SK-N-SH (cell line): ENCODE data around the gene UBXN10. TPM values are rescaled to one million over a fixed set of nuclear protein-coding genes. Genes with fewer than 3 reads are reported as not detected.

Experiments
- CTCF ChIA-PET: fragments of 300-600, 350-600 bp; formaldehyde crosslinking; extraction: SDS; loops from one replicate; lab custom pipeline; 2021; lab: Yijun Ruan, JAX
- POLR2A ChIA-PET: fragments of 350-600 bp; sonication (Branson Sonifier 250); formaldehyde crosslinking; extraction: SDS; loops from one replicate; lab custom pipeline; 2020; ENCODE audit warnings: antibody characterized with exemption, inconsistent platforms; lab: Yijun Ruan, JAX
- DNase-seq: peaks from one replicate; pipeline ENCODE4 v3.0.0; 2012
- H2AFZ ChIP-seq: fragments of 200-600 bp; sonication (generic); 2 replicates; pipeline ENCODE4 v1.8.1; 2016; ENCODE audit warnings: antibody characterized with exemption, mild to moderate bottlenecking, low read depth
- H3F3A ChIP-seq: fragments of 200-600 bp; sonication (generic); replicated peaks from 2 replicates; pipeline ENCODE3; 2016; ENCODE audit warnings: antibody characterized with exemption, mild to moderate bottlenecking; ENCODE audit not compliant: insufficient read depth
- H3K27ac ChIP-seq, 2 experiments: fragments of 200-500 bp in 1 of 2; fragments of 200-600 bp in 1 of 2; sonication (Bioruptor generic) in 1 of 2; sonication (generic), shearing (Covaris generic) in 1 of 2; 2 replicates each; pipeline versions ENCODE4 v1.5.1 to v1.6.1; 2014 to 2016; ENCODE audit warnings: low read depth in 2 of 2, inconsistent platforms in 1 of 2, low read length in 1 of 2, mild to moderate bottlenecking in 1 of 2, mixed read lengths in 1 of 2
- H3K27me3 ChIP-seq: fragments of 200-600 bp; sonication (generic), shearing (Covaris generic); 2 replicates; pipeline ENCODE4 v1.6.1; 2016; ENCODE audit warnings: mixed run types; ENCODE audit not compliant: insufficient read depth
- H3K36me3 ChIP-seq, 2 experiments: fragments of 200-500 bp in 1 of 2; fragments of 200-600 bp in 1 of 2; sonication (Bioruptor generic) in 1 of 2; sonication (generic) in 1 of 2; replicated peaks in 1 of 2; 2 replicates each; pipeline versions ENCODE3 to v1.5.1; 2014 to 2016; ENCODE audit warnings: low read length in 1 of 2, mild to moderate bottlenecking in 1 of 2; ENCODE audit not compliant: insufficient read depth in 2 of 2, control insufficient read depth in 1 of 2
- H3K4me1 ChIP-seq, 2 experiments: fragments of 200-500 bp in 1 of 2; fragments of 200-600 bp in 1 of 2; sonication (Bioruptor generic) in 1 of 2; sonication (generic), shearing (Covaris generic) in 1 of 2; 2 replicates each; pipeline versions ENCODE4 v1.5.1 to v1.6.1; 2014 to 2016; ENCODE audit warnings: low read depth in 1 of 2, low read length in 1 of 2, mixed run types in 1 of 2; ENCODE audit not compliant: insufficient read depth in 2 of 2, control insufficient read depth in 1 of 2
- H3K4me2 ChIP-seq: fragments of 200-600 bp; sonication (generic), shearing (Covaris generic); 2 replicates; pipeline ENCODE4 v1.6.1; 2017; ENCODE audit warnings: mixed run types
- H3K4me3 ChIP-seq, 2 experiments: fragments of 200-500 bp in 1 of 2; fragments of 200-600 bp in 1 of 2; sonication (Bioruptor generic) in 1 of 2; sonication (generic), shearing (Covaris generic) in 1 of 2; 2 replicates each; pipeline versions ENCODE4 v1.5.1 to v1.8.1; 2014 to 2016; ENCODE audit warnings: low read depth in 2 of 2, inconsistent platforms in 1 of 2, low read length in 1 of 2, mild to moderate bottlenecking in 1 of 2, mixed read lengths in 1 of 2, moderate library complexity in 1 of 2
- H3K79me2 ChIP-seq: fragments of 200-600 bp; sonication (generic); 2 replicates; pipeline ENCODE4 v1.8.1; 2017; ENCODE audit warnings: mild to moderate bottlenecking; ENCODE audit not compliant: insufficient read depth
- H3K9ac ChIP-seq: fragments of 200-600 bp; sonication (generic); 2 replicates; pipeline ENCODE4 v1.6.1; 2017; ENCODE audit warnings: mixed run types
- H3K9me2 ChIP-seq: fragments of 200-600 bp; sonication (generic); 2 replicates; pipeline ENCODE4 v1.6.1; 2017; ENCODE audit warnings: mixed run types
- H3K9me3 ChIP-seq: fragments of 200-600 bp; sonication (generic); 2 replicates; pipeline ENCODE4 v1.6.1; 2017; ENCODE audit warnings: mixed run types, mild to moderate bottlenecking, moderate library complexity
- H4K20me1 ChIP-seq: fragments of 200-600 bp; sonication (generic); 2 replicates; pipeline ENCODE4 v1.6.1; 2017; ENCODE audit warnings: mild to moderate bottlenecking, mixed run types; ENCODE audit not compliant: insufficient read depth
- CHD2 ChIP-seq: fragments of 150-350 bp; IDR thresholded peaks from 2 replicates; pipeline ENCODE4 v1.6.1; 2018; ENCODE audit warnings: low read length; ENCODE audit not compliant: partially characterized antibody
- ELF1 ChIP-seq: IDR thresholded peaks from 2 replicates; pipeline ENCODE4 v1.4.0; 2012
- EZH2phosphoT487 ChIP-seq: fragments of 200-600 bp; sonication (generic); IDR thresholded peaks from 2 replicates; pipeline ENCODE4 v1.6.1; 2017; ENCODE audit warnings: low read depth, mixed run types, mild to moderate bottlenecking, antibody characterized with exemption, moderate library complexity, borderline replicate concordance
- JUND ChIP-seq: IDR thresholded peaks from 2 replicates; pipeline ENCODE4 v1.4.0; 2012
- RAD21 ChIP-seq: IDR thresholded peaks from 2 replicates; pipeline ENCODE4 v1.6.1; 2012; ENCODE audit warnings: mild to moderate bottlenecking, low read length
- RXRA ChIP-seq: IDR thresholded peaks from 2 replicates; pipeline ENCODE4 v1.4.0; 2012; ENCODE audit warnings: low read depth, mild to moderate bottlenecking, borderline replicate concordance
- SIN3A ChIP-seq: IDR thresholded peaks from 2 replicates; pipeline ENCODE4 v1.6.1; 2012; ENCODE audit warnings: low read depth, mild to moderate bottlenecking, low read length, moderate library complexity, borderline replicate concordance
- YY1 ChIP-seq: IDR thresholded peaks from 2 replicates; pipeline ENCODE4 v1.4.0; 2012; ENCODE audit warnings: low read depth, mild to moderate bottlenecking
- WGBS: methylation state at CpG from one replicate; pipeline ENCODE4 v1.1.6; 2017; ENCODE audit warnings: low lambda C conversion rate; 5-methylcytosine and 5-hydroxymethylcytosine counted together
- polyA plus RNA-seq, 3 experiments: library from polyadenylated mRNA; depleted of rRNA; stranded (reverse); fragments of >200 nt; gene quantifications; 2 replicates each; pipeline ENCODE4 v1.2.3, GENCODE V29; 2012
- TF ChIP-seq, protein P1 (sequence below): IDR thresholded peaks from 2 replicates; pipeline ENCODE4 v1.4.0; 2012; ENCODE audit warnings: low read depth
- TF ChIP-seq, protein P2 (sequence below): IDR thresholded peaks from 2 replicates; pipeline ENCODE4 v1.6.1; 2012; ENCODE audit warnings: mild to moderate bottlenecking, low read depth, low read length, moderate library complexity
- TF ChIP-seq, protein P3 (sequence below): fragments of 150-350 bp; IDR thresholded peaks from 2 replicates; pipeline ENCODE4 v1.6.1; 2016; ENCODE audit warnings: mild to moderate bottlenecking, low read depth, low read length

UBXN10 gene
- polyA plus RNA-seq, 1 of the 3 experiments (the other 2 are of a cell fraction) = not detected

DNA sequence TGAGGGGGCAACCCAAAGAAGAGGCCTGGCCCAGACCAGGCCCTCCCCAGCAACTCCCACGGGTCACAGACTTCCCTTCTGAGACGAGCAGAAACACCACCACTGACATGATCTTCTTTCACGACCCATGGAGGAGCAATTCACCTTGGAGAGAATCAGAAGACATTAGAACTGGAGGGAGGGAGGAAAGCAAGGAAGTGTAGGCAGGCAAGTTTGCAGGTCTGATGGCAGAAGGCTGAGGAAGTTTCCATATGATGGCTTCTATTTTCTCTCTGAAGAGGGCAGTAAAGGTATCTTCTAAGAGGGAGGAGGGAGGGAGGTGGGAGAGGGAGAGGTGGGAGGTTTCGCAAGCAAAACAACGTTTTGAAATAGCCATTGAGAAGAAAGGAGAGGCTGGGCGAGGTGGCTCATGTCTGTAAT, 1.4 kb upstream of the UBXN10 start (continued):
- TF ChIP-seq, protein P1, sequence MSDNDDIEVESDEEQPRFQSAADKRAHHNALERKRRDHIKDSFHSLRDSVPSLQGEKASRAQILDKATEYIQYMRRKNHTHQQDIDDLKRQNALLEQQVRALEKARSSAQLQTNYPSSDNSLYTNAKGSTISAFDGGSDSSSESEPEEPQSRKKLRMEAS = no peak
- TF ChIP-seq JUND = no peak
- no peak for TF ChIP-seq YY1
- TF ChIP-seq, all 33 proteins: peak for 0

DNA sequence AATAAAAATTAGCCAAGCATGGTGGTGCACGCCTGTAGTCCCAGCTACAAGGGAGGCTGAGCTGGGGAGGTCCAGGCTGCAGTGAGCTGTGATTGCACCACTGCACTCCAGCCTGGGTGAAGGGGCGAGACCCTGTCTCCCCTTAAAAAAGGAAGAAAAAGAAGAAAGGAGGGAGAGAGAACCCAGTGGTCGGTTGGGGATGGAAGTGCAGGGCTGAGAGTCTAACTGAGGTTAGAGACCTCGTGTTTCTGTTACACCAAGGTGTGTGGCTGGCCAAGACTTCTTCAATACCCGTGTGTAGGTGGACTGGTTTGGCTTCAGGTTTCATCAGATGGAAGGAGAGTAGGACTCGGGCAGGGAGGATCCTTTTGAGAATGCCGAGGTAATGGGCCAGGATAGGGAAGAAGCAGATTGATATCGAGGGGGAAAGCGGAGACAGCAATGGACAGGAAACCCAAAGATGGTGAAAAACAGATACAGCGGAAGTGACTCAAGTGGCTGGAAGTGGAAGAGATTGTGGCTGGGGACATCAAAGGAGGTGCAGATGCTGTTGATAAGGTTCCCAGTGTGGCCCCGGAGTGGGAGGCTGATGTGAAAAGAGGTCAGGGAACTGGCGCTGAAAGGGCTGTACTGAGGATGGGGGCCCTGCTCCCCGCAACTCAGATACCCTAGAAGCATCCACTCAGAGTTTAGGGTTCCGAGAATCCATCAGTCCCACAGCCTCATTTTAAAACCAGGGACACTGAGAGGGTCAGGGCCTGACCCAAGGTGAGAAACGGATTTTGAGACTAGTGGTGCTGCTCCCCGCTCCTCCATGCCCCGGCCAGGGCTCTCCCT, 681 bp upstream of the UBXN10 start:
- TF ChIP-seq SIN3A (no peak), YY1 (no peak), EZH2phosphoT487 (no peak), CHD2 (no peak), JUND (no peak), RAD21 (no peak), ELF1 (no peak), RXRA (no peak)
- TF ChIP-seq, protein P2, sequence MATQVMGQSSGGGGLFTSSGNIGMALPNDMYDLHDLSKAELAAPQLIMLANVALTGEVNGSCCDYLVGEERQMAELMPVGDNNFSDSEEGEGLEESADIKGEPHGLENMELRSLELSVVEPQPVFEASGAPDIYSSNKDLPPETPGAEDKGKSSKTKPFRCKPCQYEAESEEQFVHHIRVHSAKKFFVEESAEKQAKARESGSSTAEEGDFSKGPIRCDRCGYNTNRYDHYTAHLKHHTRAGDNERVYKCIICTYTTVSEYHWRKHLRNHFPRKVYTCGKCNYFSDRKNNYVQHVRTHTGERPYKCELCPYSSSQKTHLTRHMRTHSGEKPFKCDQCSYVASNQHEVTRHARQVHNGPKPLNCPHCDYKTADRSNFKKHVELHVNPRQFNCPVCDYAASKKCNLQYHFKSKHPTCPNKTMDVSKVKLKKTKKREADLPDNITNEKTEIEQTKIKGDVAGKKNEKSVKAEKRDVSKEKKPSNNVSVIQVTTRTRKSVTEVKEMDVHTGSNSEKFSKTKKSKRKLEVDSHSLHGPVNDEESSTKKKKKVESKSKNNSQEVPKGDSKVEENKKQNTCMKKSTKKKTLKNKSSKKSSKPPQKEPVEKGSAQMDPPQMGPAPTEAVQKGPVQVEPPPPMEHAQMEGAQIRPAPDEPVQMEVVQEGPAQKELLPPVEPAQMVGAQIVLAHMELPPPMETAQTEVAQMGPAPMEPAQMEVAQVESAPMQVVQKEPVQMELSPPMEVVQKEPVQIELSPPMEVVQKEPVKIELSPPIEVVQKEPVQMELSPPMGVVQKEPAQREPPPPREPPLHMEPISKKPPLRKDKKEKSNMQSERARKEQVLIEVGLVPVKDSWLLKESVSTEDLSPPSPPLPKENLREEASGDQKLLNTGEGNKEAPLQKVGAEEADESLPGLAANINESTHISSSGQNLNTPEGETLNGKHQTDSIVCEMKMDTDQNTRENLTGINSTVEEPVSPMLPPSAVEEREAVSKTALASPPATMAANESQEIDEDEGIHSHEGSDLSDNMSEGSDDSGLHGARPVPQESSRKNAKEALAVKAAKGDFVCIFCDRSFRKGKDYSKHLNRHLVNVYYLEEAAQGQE = no peak
- TF ChIP-seq, protein P1 = no peak
- TF ChIP-seq, protein P3, sequence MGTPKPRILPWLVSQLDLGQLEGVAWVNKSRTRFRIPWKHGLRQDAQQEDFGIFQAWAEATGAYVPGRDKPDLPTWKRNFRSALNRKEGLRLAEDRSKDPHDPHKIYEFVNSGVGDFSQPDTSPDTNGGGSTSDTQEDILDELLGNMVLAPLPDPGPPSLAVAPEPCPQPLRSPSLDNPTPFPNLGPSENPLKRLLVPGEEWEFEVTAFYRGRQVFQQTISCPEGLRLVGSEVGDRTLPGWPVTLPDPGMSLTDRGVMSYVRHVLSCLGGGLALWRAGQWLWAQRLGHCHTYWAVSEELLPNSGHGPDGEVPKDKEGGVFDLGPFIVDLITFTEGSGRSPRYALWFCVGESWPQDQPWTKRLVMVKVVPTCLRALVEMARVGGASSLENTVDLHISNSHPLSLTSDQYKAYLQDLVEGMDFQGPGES = no peak
- H3K79me2 ChIP-seq = no peaks in the 10 kb centered on the region
- no peaks in the 10 kb centered on the region for H3F3A ChIP-seq
- H3K27me3 ChIP-seq = no peaks in the 10 kb centered on the region; the same call in 1 of the 2 replicates
- no peaks in the 10 kb centered on the region for H3K36me3 ChIP-seq
- CTCF ChIA-PET = no interaction called here
- H3K4me1 ChIP-seq = peaks cover 0 to 7% of the 10 kb centered on the region in 2 experiments; a peak in 1 of 4 replicates
- WGBS = 48% methylated on average over 15 of the region's 17 CpGs
- no peaks in the 10 kb centered on the region for H3K9me2 ChIP-seq
- no peaks in the 10 kb centered on the region for H3K9me3 ChIP-seq
- H2AFZ ChIP-seq = no peak overlapping the region
- DNase-seq = no peak
- H3K9ac ChIP-seq = no peak overlapping the region
- H3K27ac ChIP-seq = no peak overlapping the region
- H4K20me1 ChIP-seq = no peaks in the 10 kb centered on the region
- H3K4me3 ChIP-seq = no peak overlapping the region
- H3K4me2 ChIP-seq = no peak overlapping the region
- POLR2A ChIA-PET = no interaction called here
